GM12891 (cell line): ENCODE measurements around the gene DECR2.

Experiments used
- POLR2A ChIP-seq: IDR thresholded peaks from 2 replicates; pipeline ENCODE4 v1.6.1; 2011; ENCODE audit warnings: low read depth, low read length, control low read depth
- TAF1 ChIP-seq: IDR thresholded peaks from 2 replicates; pipeline ENCODE4 v1.6.1; 2011; ENCODE audit warnings: low read depth, low read length, control low read depth

DNA sequence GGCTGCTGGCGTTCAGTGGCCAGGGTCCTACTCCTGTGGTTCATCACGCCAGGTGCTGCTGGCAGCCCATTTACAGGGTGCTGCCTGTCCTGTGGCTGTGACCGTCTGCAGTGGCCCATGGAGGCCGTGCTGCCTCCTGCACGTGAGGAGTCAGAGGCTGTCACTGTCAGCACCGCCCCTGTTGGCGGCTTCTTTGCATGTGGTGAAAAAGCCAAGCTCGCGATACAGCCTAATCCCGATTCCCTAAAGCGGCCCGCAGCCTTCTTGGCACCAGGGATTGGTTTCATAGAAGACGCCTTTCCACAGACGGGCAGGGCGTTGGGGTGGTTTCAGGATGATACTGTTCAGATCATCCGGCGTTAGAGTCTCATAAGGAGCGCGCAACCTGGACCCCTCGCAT, 59.1 kb downstream of the DECR2 start:
- TF ChIP-seq POLR2A (no peak), TAF1 (no peak)
